Measurements from ENCODE around the gene NUCKS1. TPM values are rescaled to one million over a fixed set of nuclear protein-coding genes. Genes with fewer than 3 reads are reported as not detected.
A peak's percentile ranks its signal among the peaks of the same experiment; 100 is the strongest.

Gene NUCKS1
- total and polyA plus RNA-seq, 8 donors: 15.1 to 91.4 (median 53.5) TPM

- H3K27me3 ChIP-seq: no peaks in the 10 kb centered on the region
- no peak overlapping the region for H3K27ac ChIP-seq
- FAIRE-seq (no peak), DNase-seq (peak in 1 of 6 donors; percentile 58), ATAC-seq (peak in 1 of 4 donors; percentile 6)
- intact Hi-C loops (cut with DNase I): loop anchor here in 1 of 3 donors (5.0 kb wide), 1 partner anchor 39 kb away; no protein-coding TSS in a partner anchor
- no peak overlapping the region for H3K4me3 ChIP-seq
- H3K36me3 ChIP-seq: no peaks in the 10 kb centered on the region
- H3K9me3 ChIP-seq: no peaks in the 10 kb centered on the region
- no peaks in the 10 kb centered on the region for H3K4me1 ChIP-seq
- TF ChIP-seq CTCF (IDR thresholded peaks at IDR 0.05): no peak
- 85 to 92% methylated on average over 18 of the region's 18 CpGs for WGBS, 2 donors
These were observed 86.6 kb downstream of the NUCKS1 start for GRCh38 chr1:205663286-205663936.

Other genes starting within 250 kb of the NUCKS1 start
- gene CDK18, start 245.5 kb downstream of the NUCKS1 start, total RNA-seq: 10 to 100 TPM in 5 of 6 donors, 1 to 10 TPM in 1; 7.7 to 31.0 (median 12.8) TPM
- gene CDK18, start 245.5 kb downstream of the NUCKS1 start, polyA plus RNA-seq: 10 to 100 TPM; 18.2 to 35.4 TPM
- gene ELK4, start 118.2 kb downstream of the NUCKS1 start, total RNA-seq: 10 to 100 TPM; 18.5 to 42.7 (median 26.6) TPM
- gene ELK4, start 118.2 kb downstream of the NUCKS1 start, polyA plus RNA-seq: 1 to 10 TPM; 5.7 to 7.2 TPM
- 1 to 10 TPM in 3 of 6 donors, under 1 TPM in 3; 0.28 to 2.1 (median 0.90) TPM for gene SLC45A3, start 69.7 kb downstream of the NUCKS1 start, total RNA-seq
- gene SLC45A3, start 69.7 kb downstream of the NUCKS1 start, polyA plus RNA-seq: 1 to 10 TPM; 1.4 to 4.7 TPM
- 10 to 100 TPM in 2 of 6 donors, 1 to 10 TPM in 4; 5.4 to 12.2 (median 7.0) TPM for gene RAB29, start 25.3 kb upstream of the NUCKS1 start, total RNA-seq
- gene RAB29, start 25.3 kb upstream of the NUCKS1 start, polyA plus RNA-seq: 10 to 100 TPM in 1 of 2 donors, 1 to 10 TPM in 1; 6.5 to 10.8 TPM
- gene SLC41A1, start 63.0 kb upstream of the NUCKS1 start, total RNA-seq: 10 to 100 TPM; 27.7 to 57.7 (median 41.1) TPM
- 10 to 100 TPM; 20.7 to 27.4 TPM for gene SLC41A1, start 63.0 kb upstream of the NUCKS1 start, polyA plus RNA-seq
- 10 to 100 TPM; 19.1 to 54.6 (median 24.1) TPM for gene PM20D1, start 100.0 kb upstream of the NUCKS1 start, total RNA-seq
- gene PM20D1, start 100.0 kb upstream of the NUCKS1 start, polyA plus RNA-seq: 10 to 100 TPM in 1 of 2 donors, 1 to 10 TPM in 1; 5.6 to 15.8 TPM
- 1 to 10 TPM in 2 of 6 donors, under 1 TPM in 4; 0.56 to 6.5 (median 0.83) TPM for gene SLC26A9, start 193.3 kb upstream of the NUCKS1 start, total RNA-seq
- gene SLC26A9, start 193.3 kb upstream of the NUCKS1 start, polyA plus RNA-seq: 1 to 10 TPM; 1.5 to 2.9 TPM